Epithelial cell of proximal tubule (primary cell): ENCODE results near the gene SPOCK1. TPM values are rescaled to one million over a fixed set of nuclear protein-coding genes. Genes with fewer than 3 reads are reported as not detected.

ENCODE experiments used
- DNase-seq: peaks from one replicate; pipeline ENCODE4 v3.0.0-alpha.2; 2011; ENCODE audit warnings: low read depth
- H3K4me3 ChIP-seq: 2 replicates; pipeline ENCODE4 v1.5.1; 2011; ENCODE audit warnings: low read depth, mild to moderate bottlenecking, low read length
- total RNA-seq: library from RNA; depleted of rRNA; stranded (reverse); fragments of >200 nt; gene quantifications from 2 replicates; pipeline ENCODE4 v1.2.3, GENCODE V29; 2015
- TF ChIP-seq, protein P1 (sequence below): conservative IDR thresholded peaks from 2 replicates; pipeline ENCODE4 v1.5.1; 2012; ENCODE audit warnings: low read depth, mild to moderate bottlenecking, low read length

SPOCK1 gene
- total RNA-seq, 1 donor from 2014 or later, result 31.4 TPM

DNA sequence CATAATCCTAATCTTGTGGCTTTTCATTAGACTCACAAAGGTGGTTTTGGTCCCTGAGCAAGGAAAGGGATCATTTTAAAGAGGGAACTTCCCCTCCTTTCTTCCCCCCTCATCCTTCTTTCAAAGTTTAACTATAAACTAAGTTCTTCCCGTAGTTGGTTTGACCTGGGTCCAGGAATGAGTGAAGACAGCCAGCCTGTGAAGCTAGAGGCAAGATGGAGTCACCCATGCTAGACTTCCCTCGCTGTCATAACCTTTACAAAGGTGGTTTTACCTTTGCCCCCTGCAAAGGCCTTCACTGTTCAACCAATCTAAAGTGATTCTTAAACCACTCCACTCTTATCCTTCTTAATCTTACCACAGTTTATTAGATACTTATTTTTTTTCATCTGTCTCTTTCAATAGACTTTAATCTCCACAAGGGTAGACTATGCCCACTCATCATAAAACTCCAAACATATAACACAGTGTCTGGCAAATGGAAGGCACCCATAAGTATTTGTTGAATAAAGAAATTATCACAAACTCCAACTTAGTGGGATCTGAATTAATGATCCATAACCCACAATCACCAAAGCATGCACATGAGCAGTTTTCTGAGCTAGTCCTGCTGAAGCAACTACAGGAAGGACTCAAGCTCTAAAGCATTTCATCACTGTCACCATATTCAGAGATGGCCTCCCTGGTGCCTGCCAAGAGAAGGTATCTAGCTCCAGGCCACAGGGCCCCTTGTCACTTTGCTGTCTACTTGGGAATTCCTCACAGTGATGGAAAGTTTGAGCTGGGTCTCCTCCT is 369.0 kb downstream of the SPOCK1 start:
- TF ChIP-seq, protein P1, sequence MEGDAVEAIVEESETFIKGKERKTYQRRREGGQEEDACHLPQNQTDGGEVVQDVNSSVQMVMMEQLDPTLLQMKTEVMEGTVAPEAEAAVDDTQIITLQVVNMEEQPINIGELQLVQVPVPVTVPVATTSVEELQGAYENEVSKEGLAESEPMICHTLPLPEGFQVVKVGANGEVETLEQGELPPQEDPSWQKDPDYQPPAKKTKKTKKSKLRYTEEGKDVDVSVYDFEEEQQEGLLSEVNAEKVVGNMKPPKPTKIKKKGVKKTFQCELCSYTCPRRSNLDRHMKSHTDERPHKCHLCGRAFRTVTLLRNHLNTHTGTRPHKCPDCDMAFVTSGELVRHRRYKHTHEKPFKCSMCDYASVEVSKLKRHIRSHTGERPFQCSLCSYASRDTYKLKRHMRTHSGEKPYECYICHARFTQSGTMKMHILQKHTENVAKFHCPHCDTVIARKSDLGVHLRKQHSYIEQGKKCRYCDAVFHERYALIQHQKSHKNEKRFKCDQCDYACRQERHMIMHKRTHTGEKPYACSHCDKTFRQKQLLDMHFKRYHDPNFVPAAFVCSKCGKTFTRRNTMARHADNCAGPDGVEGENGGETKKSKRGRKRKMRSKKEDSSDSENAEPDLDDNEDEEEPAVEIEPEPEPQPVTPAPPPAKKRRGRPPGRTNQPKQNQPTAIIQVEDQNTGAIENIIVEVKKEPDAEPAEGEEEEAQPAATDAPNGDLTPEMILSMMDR, result no peak

DNA sequence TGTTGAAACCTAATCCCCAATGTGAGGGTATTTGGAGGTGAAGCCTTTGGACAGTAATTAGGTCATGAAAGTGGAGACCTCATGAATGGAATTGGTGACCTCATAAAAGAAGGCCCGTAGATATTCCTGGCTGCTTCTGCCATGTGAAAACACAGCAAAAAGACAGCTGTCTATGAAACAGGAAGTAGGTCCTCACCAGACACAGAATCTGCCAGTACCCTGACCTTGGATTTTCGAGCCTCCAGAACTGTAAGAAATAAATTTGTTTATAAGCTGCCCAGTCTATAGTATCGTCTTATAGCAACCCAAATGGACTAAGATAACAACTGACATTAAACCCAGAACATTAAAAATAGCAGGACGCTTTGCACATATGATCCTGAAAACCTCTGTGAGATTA is 371.1 kb downstream of the SPOCK1 start:
- DNase-seq, result no peak
- H3K4me3 ChIP-seq, result no peak overlapping the region
- TF ChIP-seq, protein P1, result no peak

More for the DNA sequence above, 369.0 kb downstream of the SPOCK1 start:
- H3K4me3 ChIP-seq, result no peak overlapping the region
- no peak for DNase-seq

DNA sequence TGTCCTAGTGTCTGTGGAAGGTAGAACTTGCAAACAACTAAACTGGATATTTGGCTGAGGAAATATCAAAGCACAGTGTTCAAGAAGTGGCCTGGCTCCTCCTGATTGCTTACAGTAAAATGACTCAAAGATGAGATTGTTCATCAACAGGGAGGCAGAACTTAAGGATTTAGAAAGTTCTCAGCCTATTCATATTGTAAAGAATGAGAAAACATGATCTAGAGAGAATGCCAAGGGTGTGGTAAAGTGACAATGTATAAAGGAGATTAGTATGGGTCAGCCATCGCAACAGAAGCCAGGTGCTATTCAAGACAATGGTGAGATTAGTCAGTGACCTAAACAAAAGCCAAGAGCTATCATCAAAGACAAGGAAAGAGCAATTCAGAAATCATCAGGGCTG is 372.3 kb downstream of the SPOCK1 start:
- DNase-seq, result no peak
- no peak overlapping the region for H3K4me3 ChIP-seq
- TF ChIP-seq, protein P1, result no peak

DNA sequence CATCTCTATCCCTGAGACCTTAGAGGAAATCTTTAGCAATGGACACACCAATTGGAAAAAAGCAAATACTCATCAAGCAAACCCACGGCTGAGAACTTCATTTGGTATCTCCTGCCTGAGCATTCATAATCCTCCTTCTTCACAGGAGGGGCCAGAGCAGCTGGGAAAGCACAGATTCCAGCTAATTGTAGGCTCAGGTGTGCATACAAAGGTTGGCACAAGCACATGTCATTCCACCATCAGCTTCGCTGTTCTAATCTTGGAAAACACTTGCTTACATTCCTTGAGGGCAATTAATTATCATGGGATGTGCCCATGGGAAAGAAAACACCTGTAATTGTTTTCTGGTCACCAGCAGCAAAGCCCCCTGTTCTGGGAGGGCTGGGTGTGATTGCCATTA is 376.6 kb downstream of the SPOCK1 start:
- TF ChIP-seq, protein P1, result no peak
- no peak overlapping the region for H3K4me3 ChIP-seq
- no peak for DNase-seq

DNA sequence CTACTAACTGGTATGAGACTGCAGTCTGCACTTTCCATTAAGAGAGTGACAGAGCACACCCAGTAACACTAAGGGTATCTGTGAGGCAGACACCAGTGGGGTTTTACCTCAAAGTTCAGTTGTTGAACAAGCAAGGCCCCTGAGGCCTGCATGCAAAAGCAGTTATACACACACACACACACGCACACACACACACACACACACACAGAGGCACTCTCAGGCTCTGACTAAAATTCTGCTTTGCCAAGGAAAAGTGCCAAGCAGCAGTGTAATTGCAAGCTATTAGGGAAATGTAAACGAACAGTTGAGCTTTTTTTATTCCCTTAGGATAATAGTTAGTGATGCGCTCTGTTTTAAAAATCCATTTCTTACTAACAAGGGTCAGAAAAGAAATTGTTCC is 377.1 kb downstream of the SPOCK1 start:
- H3K4me3 ChIP-seq, result no peak overlapping the region
- TF ChIP-seq, protein P1, result no peak
- no peak for DNase-seq

DNA sequence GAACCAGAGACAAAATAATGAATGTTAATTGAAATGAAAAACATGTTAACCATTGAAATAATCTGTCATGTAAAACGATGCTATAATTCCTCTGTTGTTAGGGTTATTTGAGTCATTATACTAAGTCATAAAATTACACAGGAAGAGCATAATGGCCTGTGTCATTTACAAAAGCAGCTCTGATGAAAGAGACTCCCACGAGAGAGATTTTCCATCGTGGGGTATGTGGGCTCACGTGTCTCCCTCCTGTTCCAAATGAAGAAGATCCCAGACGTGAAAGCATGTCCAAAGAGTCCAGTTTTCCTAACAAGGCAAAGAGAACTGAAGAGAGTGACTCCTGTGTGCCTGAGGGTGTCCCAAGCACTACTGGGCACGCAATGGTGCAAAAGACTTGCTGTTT is 379.8 kb downstream of the SPOCK1 start:
- TF ChIP-seq, protein P1, result no peak
- no peak for DNase-seq
- no peak overlapping the region for H3K4me3 ChIP-seq

DNA sequence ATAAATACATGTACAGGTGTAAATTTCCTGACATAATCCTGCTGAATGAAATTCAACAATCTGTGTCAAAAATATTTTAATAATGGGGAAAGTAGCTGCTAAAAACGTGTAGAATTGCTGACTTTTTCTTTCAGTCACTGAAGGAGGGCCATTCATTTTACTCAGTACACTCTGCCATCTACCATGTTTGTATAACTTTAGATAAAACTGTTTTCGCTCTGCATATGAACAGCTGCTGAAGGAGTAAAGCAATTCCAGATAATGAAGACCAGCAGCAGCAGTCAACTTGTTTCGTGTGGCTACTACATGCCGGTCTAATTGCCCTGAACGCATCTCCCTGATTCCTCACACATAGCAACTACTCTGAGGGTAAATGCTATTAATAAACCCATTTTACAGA is 380.5 kb downstream of the SPOCK1 start:
- no peak overlapping the region for H3K4me3 ChIP-seq
- no peak for DNase-seq
- TF ChIP-seq, protein P1, result no peak
